SU-DHL-6 (cell line): ENCODE results near the gene UNC5B.

Experiments
- H2AFZ ChIP-seq: fragments of 200-600 bp; sonication (generic); 2 replicates; pipeline ENCODE4 v1.6.1; 2014; ENCODE audit warnings: low read depth, mild to moderate bottlenecking, moderate library complexity, mixed read lengths, antibody characterized with exemption, low read length; ENCODE audit not compliant: severe bottlenecking
- H3F3A ChIP-seq: fragments of 200-600 bp; shearing (Covaris generic); 2 replicates; pipeline ENCODE4 v1.6.0; 2016; ENCODE audit warnings: antibody characterized with exemption, mild to moderate bottlenecking; ENCODE audit not compliant: insufficient read depth
- H3K27ac ChIP-seq: fragments of 200-600 bp; sonication (generic); 2 replicates; pipeline ENCODE4 v1.5.1; 2016; ENCODE audit warnings: low read depth, mild to moderate bottlenecking, low read length, moderate library complexity, mixed read lengths
- H3K27me3 ChIP-seq: fragments of 200-600 bp; sonication (generic), shearing (Covaris generic); 2 replicates; pipeline ENCODE4 v1.6.0; 2014; ENCODE audit warnings: mild to moderate bottlenecking, low read length
- H3K36me3 ChIP-seq: fragments of 200-600 bp; sonication (generic); 2 replicates; pipeline ENCODE4 v1.6.1; 2014; ENCODE audit warnings: mild to moderate bottlenecking, low read length, mixed read lengths
- H3K4me2 ChIP-seq: fragments of 300-600, 200-600 bp; shearing (Covaris generic), sonication (generic); 2 replicates; pipeline ENCODE4 v1.6.0; 2014; ENCODE audit warnings: low read length, low read depth, mild to moderate bottlenecking; ENCODE audit not compliant: poor library complexity, severe bottlenecking
- H3K4me3 ChIP-seq: fragments of 200-600 bp; sonication (generic); 2 replicates; pipeline ENCODE4 v1.5.1; 2014; ENCODE audit warnings: antibody characterized with exemption, low read length, mild to moderate bottlenecking, mixed read lengths; ENCODE audit not compliant: insufficient read depth, poor library complexity, severe bottlenecking
- H3K79me2 ChIP-seq: fragments of 200-600 bp; sonication (generic); 2 replicates; pipeline ENCODE4 v1.6.1; 2014; ENCODE audit warnings: mild to moderate bottlenecking, low read length, moderate library complexity; ENCODE audit not compliant: insufficient read depth
- H3K9ac ChIP-seq: fragments of 200-600 bp; sonication (generic); 2 replicates; pipeline ENCODE4 v1.7.0; 2014; ENCODE audit warnings: mild to moderate bottlenecking, low read length
- H3K9me2 ChIP-seq: fragments of 200-600 bp; sonication (generic); replicated peaks from 2 replicates; pipeline ENCODE4 v1.6.1; 2014; ENCODE audit warnings: low read length; ENCODE audit not compliant: insufficient read depth
- H3K9me3 ChIP-seq: fragments of 200-600 bp; sonication (generic); 2 replicates; pipeline ENCODE4 v1.6.1; 2014; ENCODE audit warnings: low read length, mixed read lengths; ENCODE audit not compliant: insufficient read depth
- H4K20me1 ChIP-seq: fragments of 200-600 bp; sonication (generic); 2 replicates; pipeline ENCODE4 v1.6.1; 2014; ENCODE audit warnings: low read depth, mild to moderate bottlenecking, antibody characterized with exemption, low read length, moderate library complexity, mixed read lengths
- EZH2phosphoT487 ChIP-seq: fragments of 200-600 bp; sonication (generic), shearing (Covaris generic); conservative IDR thresholded peaks from 2 replicates; pipeline ENCODE4 v1.6.1; 2018; ENCODE audit warnings: mild to moderate bottlenecking, antibody characterized with exemption, low read length, moderate library complexity, mixed read lengths
- TF ChIP-seq, protein P1 (sequence below): fragments of 200-600 bp; sonication (generic); IDR thresholded peaks from one replicate; pipeline ENCODE4 v1.5.1; 2017; ENCODE audit warnings: antibody characterized with exemption, mild to moderate bottlenecking, low read length, moderate library complexity; ENCODE audit not compliant: insufficient read depth, poor library complexity, severe bottlenecking

The UNC5B gene

DNA sequence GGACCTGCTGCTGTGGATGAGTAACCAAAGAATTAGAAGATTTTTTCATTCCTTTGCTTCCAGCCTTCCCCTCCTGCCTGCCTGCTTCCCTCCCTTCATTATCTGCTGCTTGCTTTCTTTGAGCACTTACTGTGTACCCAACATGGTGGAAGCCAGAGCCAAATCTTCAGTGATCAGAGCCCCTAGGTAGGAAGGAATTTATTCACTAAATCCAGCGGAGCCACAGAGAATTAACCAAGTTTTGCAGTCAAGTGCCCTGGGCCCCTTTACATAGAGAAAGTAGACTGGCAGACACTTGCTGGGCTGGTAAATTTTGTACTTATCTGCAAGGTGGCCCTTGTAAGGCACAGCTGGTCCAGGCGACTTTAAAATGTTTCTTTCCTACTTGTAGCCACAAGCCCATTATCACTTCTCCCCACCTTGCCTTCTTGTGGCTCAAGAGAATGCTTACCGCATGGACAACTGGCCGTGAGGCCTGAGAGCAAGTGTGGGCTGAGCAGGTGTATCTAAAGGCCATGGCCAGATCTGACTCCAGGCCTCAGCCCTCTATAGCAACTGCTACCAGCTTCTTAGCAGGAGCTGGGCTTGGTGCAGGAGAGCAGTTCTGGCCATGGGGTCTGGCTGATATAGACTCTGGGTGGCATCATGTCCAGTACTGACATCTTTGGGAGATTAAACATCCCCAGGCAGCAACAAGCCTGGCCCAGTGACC lies 11.1 kb downstream of the UNC5B start:
- H3F3A ChIP-seq: no peaks in the 10 kb centered on the region
- H3K27ac ChIP-seq: no peak overlapping the region
- H3K4me2 ChIP-seq: no peak overlapping the region
- no peaks in the 10 kb centered on the region for H3K9me2 ChIP-seq
- no peaks in the 10 kb centered on the region for H3K27me3 ChIP-seq
- TF ChIP-seq, protein P1, sequence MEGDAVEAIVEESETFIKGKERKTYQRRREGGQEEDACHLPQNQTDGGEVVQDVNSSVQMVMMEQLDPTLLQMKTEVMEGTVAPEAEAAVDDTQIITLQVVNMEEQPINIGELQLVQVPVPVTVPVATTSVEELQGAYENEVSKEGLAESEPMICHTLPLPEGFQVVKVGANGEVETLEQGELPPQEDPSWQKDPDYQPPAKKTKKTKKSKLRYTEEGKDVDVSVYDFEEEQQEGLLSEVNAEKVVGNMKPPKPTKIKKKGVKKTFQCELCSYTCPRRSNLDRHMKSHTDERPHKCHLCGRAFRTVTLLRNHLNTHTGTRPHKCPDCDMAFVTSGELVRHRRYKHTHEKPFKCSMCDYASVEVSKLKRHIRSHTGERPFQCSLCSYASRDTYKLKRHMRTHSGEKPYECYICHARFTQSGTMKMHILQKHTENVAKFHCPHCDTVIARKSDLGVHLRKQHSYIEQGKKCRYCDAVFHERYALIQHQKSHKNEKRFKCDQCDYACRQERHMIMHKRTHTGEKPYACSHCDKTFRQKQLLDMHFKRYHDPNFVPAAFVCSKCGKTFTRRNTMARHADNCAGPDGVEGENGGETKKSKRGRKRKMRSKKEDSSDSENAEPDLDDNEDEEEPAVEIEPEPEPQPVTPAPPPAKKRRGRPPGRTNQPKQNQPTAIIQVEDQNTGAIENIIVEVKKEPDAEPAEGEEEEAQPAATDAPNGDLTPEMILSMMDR: no peak
- TF ChIP-seq EZH2phosphoT487: no peak
- H3K36me3 ChIP-seq: no peaks in the 10 kb centered on the region
- H3K4me3 ChIP-seq: no peak overlapping the region
- H4K20me1 ChIP-seq: no peaks in the 10 kb centered on the region
- H3K79me2 ChIP-seq: no peaks in the 10 kb centered on the region
- H3K9ac ChIP-seq: no peak overlapping the region
- no peaks in the 10 kb centered on the region for H3K9me3 ChIP-seq
- no peak overlapping the region for H2AFZ ChIP-seq

DNA sequence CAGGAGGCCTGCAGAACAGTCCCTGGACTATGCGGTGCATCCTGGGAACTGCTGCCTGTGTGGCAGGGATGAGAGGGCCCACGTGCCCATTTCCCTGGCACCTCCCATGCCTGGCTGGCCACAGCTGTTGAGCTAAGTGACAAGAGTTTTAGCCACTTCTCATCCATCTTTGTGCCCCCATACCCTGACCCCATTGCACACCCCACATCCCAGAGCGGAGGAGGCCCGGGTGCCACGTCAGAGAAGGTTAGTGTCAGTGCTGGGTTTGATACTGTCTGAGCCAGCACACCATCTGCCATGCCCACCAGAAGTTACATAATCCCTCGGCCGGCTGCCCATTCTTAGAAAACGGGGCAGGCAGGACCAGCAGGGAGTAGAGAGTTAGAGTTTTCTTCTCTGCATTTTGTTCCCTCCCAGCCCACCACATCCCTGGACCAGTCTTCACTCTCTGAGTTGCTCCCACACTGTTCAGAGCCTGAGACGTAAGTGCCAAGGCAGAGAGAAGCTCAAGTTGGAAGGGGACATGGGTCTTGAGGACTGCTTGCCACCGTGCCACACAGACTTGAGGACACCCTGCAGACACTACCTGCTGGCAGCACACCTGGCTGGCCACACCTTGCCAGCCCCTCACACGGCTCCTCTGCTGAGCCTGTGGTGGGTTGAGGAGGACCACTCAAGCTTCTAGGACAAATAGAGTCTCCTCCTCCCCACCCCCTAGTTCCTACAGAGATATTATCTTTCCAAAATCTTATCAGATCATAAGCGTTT lies 13.1 kb downstream of the UNC5B start:
- Histone ChIP-seq H3K79me2 (no peaks in the 10 kb centered on the region), H3K9ac (no peak overlapping the region), H3K27ac (no peak overlapping the region), H3K4me2 (no peak overlapping the region), H3K9me3 (no peaks in the 10 kb centered on the region), H3F3A (no peaks in the 10 kb centered on the region), H4K20me1 (no peaks in the 10 kb centered on the region), H3K27me3 (no peaks in the 10 kb centered on the region), H3K36me3 (no peaks in the 10 kb centered on the region), H2AFZ (no peak overlapping the region), H3K9me2 (no peaks in the 10 kb centered on the region), H3K4me3 (no peak overlapping the region)
- TF ChIP-seq EZH2phosphoT487: no peak
- TF ChIP-seq, protein P1: no peak

DNA sequence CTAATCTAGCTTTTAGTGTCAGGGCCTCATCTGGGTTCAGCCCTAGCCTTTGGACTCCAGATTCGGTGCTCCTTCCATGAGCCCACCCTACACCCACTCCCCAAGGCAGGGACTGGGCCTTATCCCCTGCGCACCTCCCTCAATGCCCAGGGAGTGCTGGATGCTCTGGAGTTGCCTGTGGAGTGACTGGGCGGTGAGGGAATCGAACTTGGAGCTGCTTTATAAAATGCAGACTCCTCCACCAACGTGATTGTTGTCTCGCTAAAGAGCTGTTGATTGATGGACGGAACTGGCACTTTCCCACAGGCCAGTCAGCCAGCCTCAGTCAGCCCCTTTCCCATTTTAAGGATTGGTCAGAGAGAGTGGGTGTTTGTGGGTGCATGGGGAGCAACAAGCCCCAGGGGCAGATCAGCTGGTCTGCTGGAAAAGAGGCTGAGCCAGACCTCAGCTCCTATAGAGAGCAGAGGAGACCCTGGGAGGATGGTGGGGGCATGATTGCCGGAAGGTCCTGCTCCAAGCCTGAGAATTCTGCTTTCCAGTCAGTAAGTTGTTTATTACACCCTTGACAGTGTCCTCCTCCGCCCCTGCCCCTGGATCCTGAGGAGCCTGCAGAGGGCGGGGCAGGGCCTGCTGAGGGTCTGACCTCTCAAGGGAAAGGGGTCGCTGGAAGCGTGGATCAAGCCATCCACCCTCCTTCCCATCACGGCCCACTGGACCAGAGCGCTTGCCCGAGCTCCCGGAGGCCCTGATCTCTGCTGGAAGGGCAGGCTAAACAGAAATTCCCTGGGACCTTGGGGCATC lies 16.7 kb downstream of the UNC5B start:
- no peaks in the 10 kb centered on the region for H4K20me1 ChIP-seq
- no peak overlapping the region for H2AFZ ChIP-seq
- TF ChIP-seq, protein P1: no peak
- TF ChIP-seq EZH2phosphoT487: no peak
- H3K9me2 ChIP-seq: no peaks in the 10 kb centered on the region
- H3K36me3 ChIP-seq: no peaks in the 10 kb centered on the region
- H3K79me2 ChIP-seq: no peaks in the 10 kb centered on the region
- H3K4me3 ChIP-seq: no peak overlapping the region
- no peaks in the 10 kb centered on the region for H3K27me3 ChIP-seq
- H3K4me2 ChIP-seq: no peak overlapping the region
- no peaks in the 10 kb centered on the region for H3K9me3 ChIP-seq
- H3K27ac ChIP-seq: no peak overlapping the region
- no peak overlapping the region for H3K9ac ChIP-seq
- no peaks in the 10 kb centered on the region for H3F3A ChIP-seq
